CD4-positive, alpha-beta T cell treated with Interleukin-10 for 1 hour (primary cell): ENCODE data around the gene NDOR1.

Experiments used
- DNase-seq: peaks from one replicate; pipeline ENCODE4 v3.0.0-alpha.2; 2020

Gene NDOR1

GRCh38 chr9:137266162-137266527 is 60.6 kb downstream of the NDOR1 start:
- no peak for DNase-seq
